Suppressor macrophage treated with lipopolysaccharide for 1 hour (primary cell): ENCODE data around the gene ARHGEF28.

Experiments used
- DNase-seq, 3 donors: peaks; one replicate each; pipeline ENCODE4 v3.0.0-alpha.2; 2020 to 2022

The ARHGEF28 gene

DNA sequence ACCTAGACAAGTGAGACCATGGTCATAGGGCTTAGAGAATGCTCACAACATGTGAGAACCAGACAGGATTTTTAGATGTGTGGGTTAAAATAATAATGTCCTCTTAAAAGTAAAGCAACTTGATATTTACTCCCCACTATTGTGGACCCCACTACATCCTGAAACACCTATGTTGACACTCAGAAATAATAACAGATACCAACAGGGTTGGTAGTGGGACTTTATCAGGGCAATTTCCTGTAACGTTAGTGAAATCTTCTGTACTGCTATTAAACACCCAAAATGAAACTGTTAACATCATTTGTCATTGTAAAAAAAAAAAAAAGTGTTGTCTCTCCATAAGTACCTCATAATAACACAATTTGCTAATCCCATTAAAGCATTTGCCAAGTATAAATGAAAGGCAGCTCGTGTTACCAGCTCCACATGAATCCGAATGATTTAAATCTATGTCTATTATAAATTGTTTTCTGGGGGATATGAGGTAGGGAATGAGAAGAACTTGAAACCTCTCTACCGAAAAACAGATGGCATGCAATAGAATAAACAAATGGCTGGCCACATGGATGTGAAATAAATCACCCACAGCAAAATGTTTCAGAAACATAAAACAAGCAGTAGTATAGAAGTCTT is 285.9 kb downstream of the ARHGEF28 start:
- DNase-seq, result no peak

DNA sequence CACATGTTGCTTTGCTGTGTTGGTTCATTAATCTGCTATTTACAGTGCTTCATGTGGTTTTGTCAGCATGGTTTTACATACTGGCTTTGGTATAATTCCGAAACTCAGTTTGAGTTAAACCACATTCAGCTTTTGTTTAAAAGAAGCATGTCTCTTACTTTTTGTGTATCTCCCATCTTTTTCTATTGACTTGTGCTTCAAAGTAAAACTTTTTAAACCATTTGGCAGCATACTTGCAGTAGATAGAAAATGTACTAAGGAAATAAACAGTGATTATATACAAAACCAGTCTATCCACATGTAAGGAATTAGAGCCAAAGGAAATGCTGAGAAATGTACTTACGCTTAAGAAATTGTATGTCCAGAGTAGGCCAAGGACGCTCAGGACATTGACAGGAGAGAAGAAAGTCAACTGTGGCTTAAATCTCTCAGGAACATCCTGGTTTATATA is 286.9 kb downstream of the ARHGEF28 start:
- no peak for DNase-seq

DNA sequence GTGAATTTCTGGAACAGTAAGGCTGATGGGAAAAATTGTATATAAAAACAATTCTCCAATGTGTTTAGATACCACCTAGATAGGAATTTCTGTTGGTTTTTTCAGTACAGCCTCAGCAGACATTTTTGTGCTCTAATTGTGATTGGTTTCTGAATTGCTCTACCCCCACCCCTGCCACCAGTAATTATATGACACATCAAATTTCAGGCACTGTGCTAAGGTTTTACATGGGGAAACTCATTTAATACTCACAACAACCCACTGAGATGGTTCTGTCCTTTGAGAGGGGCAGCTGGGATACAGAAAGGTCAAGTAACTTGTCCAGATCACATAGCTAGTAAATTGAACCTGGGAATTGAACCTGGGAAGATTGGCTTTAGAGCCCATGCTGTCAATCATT is 288.0 kb downstream of the ARHGEF28 start:
- DNase-seq, result no peak

DNA sequence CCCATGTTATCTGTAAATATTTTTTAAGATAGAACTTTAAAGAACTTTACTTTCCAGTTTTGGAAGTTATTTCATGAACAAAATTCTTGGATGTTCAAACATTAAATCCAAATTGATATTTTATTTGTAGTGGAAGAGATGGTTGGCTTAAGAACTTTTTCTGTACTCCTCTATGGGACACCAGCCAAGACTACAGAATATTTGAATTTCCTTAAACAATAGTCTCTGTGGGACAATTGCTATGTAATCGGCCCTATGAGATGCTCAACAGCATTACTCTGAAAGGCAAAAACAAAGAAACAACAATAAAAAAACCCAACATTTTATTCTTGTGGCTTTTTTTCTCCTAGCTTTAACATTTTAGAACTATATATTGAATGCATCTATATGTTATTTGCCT is 289.3 kb downstream of the ARHGEF28 start:
- DNase-seq, result no peak

DNA sequence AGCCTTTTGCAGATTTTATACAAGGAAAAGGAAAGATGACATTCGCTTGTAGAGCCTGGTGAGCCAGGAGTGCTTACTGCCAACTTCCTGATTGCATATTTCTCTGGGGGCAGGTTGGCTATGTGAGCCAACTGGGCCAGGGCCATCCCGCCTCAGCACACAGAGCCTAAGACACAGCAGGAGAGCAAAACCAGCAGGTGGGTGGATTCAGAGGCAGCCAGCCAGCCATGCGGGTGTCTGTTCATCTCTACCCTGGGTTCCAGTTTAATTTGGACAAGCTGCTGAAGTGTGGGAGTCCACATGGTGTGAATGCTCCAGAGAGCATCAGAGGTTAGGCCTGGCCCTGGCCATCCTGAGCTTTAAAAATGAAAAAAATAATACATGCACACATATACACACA is 291.4 kb downstream of the ARHGEF28 start:
- DNase-seq, result no peak

DNA sequence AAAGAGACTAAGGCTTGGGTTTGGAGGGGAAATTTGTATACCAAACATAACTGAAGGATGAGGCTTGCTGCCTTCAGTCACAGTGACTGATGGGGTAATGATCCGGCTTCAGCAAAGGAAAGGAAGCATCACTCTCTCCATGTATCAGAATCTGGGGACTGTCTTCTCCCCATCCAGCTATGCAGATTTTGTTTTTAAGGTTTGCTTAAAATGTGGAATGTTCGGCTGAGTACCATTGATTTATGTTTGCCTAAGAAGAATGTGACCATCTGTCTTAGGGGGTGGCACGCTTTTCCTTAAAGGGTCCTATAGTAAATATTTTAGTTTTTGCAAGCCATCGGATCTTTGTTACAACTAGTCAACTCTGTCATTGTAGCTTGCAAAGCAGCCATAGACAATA is 291.9 kb downstream of the ARHGEF28 start:
- no peak for DNase-seq

DNA sequence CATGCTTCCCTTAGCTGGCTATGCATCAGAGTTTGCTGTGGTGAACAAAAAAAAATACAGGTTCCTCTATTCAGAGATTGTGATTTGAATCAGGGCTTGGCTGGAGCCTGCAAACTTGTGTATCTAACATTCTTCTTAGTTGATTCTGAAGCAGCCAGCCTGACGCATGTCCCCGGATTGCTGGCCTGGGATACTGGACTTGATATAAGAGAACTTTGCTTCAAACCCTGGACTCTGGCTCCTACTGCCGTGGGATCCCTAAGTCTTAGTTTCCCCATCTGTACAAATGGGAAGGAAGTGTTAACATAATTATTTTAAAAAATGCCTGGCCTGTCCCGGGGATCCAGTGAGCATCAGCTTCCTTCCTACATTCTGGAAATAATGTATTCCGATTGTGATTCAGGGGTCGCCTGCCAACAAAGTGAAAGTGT is 292.8 kb downstream of the ARHGEF28 start:
- peak in 2 of 3 donors; percentile 15 to 30 for DNase-seq

DNA sequence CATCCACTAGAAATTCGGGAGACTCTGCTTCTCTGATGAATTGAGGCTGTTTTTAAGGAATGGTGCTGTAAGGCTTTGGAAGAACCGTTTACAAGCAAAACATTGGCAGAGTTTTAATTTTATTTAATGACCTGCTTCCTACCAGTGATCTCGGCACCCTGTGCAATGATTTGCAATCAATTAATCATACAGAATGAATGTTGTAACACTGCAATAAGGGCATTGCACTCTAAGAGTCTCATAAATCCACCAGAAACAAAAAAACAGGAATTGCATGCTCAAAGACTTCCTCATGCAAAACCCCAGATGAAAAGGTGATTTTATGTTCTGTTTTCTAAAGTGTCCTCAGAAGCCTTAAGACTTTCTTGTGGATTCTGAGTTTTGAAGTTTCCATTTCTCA is 295.7 kb downstream of the ARHGEF28 start:
- DNase-seq, result peak; percentile 47 to 82 (median 56)

DNA sequence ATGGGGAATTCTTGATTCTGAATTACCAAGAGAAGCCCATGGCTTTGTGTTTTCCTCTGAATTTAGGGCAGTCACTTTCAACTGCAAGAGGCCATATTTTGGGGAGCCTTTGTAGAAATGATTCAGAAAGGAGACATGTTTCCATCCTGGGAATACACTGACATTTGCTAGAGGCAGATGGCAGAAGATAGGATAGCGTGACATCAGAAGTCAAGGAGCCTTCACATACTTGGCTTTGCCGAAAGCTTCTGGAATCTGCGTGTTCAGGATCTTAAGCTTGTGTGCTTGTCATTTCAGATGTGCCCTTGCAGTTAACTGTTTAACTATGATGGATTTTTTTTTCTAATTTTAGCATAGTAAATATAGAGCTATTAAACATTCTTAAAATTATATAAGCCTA is 296.2 kb downstream of the ARHGEF28 start:
- no peak for DNase-seq

DNA sequence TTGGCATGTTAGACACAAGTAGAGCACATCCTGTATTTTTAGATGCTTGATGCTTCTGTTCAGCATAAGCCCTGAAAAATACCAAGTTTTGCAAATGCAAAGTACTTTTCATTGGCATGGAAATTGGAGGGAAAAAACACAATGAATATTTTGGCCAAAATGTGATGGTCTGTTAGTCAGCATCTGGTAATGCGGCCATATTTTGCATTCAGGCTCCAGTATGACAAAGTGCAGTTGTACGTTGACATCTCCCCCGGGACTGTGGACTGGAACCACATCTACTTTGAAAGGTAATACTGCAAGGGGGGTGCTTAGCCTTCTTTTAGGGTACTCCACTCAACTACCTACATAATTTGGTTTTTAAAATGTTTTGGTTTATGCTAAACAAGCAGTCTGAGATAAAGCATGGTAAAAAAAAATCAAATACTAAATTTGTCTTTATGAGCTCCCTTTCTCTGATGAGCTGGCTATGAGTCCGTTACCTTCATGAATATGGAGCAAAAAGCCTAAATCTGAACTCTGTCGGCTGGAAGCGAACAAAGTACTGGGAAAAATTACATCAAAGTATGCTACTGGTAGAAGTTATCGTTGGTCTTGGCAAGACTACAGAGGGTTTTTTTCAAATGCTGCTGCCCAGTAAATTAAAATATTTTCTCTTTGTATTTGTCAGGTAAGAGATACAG is 297.0 kb downstream of the ARHGEF28 start:
- DNase-seq, result no peak

DNA sequence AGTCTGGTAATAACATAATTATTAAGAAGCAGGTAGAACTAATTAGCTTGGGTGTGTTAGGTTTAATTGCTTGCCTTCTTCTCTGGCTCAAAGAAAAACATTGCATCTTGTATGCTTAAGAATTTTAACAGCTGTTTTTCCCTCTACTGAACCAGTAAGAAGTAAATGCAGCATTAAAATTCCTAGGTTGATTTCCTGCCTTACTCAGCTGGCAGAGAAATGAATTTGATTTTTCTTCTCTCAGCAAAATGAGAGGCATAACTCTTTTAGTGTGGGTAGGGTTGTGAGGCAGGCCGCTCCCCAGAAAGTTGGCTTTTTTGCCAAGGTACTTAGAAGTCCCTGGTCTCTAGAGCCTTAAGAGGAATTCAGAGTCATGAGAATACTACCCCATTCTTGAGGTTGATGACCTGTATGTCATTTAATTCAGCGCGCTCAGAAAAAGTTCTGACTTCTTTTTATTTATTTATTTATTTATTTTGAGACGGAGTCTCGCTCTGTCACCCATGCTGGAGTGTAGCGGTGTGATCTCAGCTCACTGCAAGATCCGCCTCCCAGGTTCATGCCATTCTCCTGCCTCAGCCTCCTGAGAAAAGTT is 302.6 kb downstream of the ARHGEF28 start:
- no peak for DNase-seq

DNA sequence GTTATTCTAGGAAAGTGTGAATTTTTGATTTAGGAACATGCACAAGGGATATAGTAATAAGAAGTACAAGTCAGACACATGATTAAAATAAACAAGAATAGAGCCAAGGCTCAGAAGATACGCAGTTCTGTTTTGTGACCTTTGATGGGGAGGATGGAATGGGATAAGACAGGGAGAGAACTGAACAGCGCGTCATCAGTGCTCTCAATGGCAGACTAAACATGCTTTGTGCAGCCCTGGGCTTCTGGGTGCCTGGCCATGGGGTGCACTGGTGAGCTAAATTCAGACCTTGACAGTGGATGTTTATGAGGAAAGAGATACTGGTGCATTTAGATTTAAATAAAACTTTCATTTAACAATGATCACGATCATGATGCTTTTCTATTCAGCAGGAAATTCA is 309.7 kb downstream of the ARHGEF28 start:
- no peak for DNase-seq

DNA sequence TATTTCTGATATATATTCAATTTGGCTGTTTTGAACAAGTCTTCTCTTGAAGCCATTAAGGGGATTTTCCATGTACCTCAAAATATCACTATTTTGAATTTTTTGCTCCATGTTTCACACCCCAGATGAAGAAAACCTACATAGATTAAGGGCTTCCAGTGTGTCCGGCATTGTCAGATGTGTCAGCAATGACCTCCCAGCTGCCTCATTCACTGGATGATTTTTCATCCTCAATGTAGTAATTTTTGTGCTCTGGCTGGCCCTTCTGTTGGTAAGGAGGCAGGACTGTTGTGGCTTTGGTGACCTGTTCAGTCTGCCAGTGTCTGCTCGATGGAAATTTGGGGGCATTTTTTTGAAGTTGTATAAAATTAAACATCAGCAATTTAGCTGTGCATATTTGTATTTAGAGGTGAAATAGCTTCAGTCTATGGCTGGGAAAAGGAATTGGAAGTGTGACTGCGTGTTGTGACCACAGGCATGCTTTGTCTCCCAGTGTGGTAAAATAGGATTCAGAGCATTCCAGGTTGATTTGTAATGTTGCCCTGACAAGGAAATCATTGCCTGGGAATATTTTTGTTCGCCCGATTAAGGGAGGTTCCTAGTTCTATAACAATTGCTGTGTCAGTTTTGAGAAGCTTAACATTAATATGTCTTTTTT is 312.4 kb downstream of the ARHGEF28 start:
- no peak for DNase-seq

DNA sequence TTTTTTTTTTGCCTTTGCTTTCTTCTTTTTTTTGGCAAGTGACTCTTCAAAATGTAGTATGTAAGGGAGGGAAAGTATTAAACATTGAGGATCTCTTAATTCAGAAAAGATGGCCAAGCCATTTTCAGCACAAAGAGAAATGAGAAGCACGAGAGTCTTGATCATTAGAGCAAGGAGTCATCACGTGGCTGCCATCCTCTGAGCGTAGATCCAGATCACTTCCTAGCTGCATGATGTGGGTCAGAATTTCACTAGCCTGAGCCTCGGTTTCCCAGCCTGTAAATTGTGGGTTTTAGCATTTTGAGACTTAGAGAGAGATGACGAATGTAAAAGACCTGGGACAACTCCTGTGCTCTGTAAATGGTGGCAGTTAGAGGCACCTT is 312.9 kb downstream of the ARHGEF28 start:
- no peak for DNase-seq

DNA sequence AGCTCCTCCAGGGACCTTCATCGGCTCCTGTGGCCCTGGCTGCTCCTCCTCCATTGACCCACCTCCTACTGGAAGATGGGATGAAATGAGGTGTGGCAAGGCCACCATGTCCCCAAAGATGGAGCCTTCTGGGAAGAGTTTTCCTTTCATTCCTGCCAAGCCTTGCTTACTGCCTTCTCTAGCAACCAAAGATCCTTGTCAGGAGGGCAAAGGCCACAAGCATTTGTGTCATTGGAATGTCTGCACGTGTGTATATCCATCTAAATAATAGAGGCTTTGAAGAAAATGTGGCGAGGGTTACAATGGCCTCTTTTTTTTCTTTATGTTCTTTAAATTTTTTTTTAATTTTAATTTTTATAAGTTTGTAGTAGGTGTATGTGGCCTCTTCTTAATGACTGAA is 313.6 kb downstream of the ARHGEF28 start:
- DNase-seq, result no peak

DNA sequence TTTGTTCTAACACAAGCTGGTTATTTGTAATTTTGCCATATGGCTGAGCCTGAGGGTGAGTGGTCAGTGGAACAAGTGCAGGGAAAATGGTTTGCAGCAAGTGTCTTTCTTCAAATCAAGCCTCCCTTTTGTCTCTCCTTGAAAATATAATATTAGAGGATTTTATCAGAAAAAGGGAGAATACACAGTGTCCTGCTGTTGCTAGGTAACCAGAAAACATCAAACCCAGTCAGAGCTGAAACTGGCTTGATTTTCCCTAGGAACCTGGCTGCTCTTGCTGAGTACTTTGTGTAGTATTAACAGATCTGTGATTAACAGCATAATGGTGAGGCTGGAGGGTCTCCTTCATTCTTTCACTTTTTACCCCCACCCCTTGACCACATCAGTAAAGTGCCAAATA is 314.0 kb downstream of the ARHGEF28 start:
- no peak for DNase-seq

DNA sequence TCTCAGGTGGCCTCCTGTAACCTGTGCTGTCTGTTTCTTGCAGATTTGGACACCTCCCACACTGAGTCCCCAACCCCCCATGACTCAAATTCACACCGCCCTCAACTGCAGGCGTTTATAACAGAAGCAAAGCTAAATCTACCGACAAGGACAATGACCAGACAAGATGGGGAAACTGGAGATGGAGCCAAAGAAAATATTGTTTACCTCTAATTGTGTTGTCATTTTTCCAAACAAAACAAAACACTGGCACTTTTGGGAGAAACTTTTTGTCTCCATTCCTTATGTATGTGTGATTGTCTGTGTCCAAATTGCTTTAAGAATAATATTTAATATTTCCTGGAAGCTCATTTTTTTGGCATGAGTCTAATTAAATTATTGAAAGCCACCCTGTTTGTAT is 314.8 kb downstream of the ARHGEF28 start:
- no peak for DNase-seq

DNA sequence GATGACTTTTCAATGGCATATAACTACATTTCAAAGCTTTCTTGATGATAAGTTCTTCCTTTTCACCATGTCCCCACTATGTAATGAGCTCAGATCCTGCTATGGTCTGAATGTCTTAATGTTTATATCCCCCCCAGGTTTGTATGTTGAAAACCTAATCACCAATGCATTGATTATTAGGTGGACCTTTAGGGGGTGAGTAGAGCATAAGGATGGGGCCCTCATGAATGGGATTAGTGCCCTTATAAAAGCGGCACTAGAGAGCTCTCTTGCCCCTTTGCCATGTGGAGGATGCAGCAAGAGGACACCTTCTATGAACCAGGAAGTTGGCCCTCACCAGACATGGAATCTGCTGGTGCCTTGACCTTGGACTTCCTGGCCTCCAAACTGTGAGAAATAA is 316.8 kb downstream of the ARHGEF28 start:
- DNase-seq, result no peak

DNA sequence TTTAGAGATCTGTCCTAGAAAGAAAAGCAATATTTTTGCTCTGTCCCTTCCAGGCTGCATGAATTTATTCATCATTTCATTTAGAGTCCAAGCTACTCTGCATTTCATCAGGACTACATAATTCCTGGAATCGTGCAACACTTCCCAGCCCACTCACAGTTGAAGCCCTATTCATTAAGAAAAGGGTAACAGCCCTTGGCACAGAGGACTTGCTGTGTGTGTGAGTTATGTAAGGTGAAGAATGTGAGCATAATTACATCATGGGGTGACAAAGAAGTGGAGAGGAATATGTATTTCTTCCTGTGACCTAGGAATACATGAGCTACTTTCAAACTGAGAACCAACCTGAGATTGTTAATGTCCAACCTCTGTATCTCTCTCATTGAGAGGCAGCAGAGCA is 317.4 kb downstream of the ARHGEF28 start:
- no peak for DNase-seq

DNA sequence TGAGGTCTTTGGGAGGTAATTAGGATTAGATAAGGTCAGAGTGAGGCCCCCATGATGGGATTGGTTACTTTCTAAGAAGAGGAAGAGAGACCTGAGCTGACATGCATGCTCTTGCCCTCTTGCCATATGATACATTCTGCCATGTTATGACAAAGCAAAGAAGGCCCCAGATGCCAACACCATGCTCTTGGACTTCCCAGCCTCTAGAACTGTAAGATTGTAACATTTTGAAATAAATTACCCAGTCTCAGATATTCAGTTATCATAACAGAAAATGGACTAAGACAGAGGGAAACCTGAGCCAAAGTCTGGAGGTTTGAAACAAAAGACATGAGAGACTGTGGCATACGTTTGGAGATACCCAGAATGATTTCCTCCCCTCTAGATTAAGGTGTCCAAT is 318.6 kb downstream of the ARHGEF28 start:
- no peak for DNase-seq

DNA sequence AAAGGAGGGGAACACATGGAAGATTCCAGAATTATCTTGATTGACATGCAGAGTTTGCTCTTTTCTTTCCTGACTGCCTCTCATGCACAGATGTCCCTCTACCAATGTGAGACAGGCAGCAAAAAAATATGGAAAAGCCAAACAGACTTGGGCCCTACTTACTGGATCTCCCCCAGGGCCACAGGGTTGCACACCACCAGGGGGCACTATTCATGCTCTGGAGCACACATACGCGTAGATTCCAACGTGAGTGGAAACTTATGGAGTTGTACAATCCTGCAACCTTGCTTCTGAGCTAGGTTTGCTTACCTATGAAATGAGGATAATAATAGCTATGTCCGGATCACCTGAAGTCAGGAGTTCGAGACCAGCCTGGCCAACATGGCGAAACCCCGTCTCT is 319.5 kb downstream of the ARHGEF28 start:
- peak; percentile 21 to 37 (median 28) for DNase-seq

DNA sequence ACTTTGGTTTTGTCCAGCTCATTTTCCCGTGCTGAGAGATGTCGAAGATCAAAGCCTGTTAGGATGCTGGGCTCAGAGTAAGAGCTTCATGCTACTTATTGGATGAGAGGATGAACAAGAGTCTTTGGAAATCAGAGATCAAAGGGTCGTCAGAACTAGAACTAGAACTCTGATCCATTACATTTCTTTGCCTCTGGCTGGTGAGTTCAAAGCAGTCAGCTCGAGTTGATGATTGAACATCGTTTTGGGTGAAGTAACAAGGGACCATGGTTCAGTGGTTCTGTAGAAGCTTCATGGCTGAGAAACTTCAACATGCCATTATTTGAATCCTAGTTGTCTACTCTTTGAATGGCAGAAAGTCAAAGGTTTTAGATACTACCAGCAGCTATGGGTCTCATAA is 320.3 kb downstream of the ARHGEF28 start:
- no peak for DNase-seq

DNA sequence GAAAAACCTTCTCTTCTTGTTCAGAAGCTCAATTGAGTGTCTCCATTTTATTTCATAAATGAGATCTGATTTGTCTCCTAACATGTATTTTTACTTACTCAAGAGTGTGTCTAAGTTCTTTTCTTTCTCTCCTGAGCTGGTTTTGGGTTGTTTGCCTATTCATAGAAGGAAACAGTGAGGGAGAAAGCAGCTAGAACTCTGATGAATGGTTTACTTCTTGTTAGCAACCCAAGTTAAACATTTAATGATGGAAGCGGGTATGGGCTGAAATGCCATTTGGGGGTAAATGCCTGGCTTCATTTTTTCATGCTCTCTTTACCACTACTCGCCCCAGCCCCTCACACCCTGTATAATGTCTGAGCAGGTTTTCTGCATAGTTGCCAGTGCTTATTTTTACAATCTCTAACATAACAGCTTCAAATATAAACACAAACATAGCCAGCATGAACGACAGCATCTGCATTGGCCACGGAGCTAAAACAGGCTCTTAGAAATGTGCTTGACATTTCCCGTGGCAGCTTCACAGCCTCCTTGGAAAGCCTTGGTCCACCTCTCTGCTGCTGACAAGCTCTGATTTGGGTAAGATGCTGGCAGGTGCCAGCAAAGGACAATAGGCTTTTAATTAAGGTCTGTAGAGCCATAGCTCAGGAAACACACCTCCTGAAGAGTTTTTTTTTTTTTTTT is 321.1 kb downstream of the ARHGEF28 start:
- DNase-seq, result no peak
